H1 (cell line): ENCODE data around the gene CD53. TPM values are rescaled to one million over a fixed set of nuclear protein-coding genes. Genes with fewer than 3 reads are reported as not detected.

Experiments
- CTCF ChIA-PET: fragments of 300-600 bp; sonication (Branson Sonifier 250); formaldehyde crosslinking; loops from one replicate; lab custom pipeline; 2021; ENCODE audit not compliant: partially characterized antibody; lab: Charles Lee
- POLR2A ChIA-PET: fragments of 300-600 bp; sonication (Branson Sonifier 250); formaldehyde crosslinking; loops from one replicate; lab custom pipeline; 2021; ENCODE audit warnings: inconsistent platforms; ENCODE audit not compliant: partially characterized antibody; lab: Charles Lee
- DNase-seq, 2 experiments: peaks; one replicate each; pipeline versions ENCODE4 v3.0.0 to v3.0.0-alpha.2; 2010 to 2022; ENCODE audit warnings: low spot score in 2 of 2, low read depth in 1 of 2, mixed read lengths in 1 of 2
- FAIRE-seq: peaks from 2 replicates; lab custom pipeline; 2011; peaks lifted over from hg19 to GRCh38; lab: Jason Lieb, UNC
- H2AFZ ChIP-seq: 2 replicates; pipeline ENCODE4 v1.8.1; 2012; ENCODE audit warnings: low read length, inconsistent platforms
- H2AK5ac ChIP-seq: 2 replicates; pipeline ENCODE4 v1.6.1; 2013; ENCODE audit warnings: low read depth, low read length
- H2BK120ac ChIP-seq: replicated peaks from 2 replicates; pipeline ENCODE3; 2013; ENCODE audit warnings: low read depth, low read length, inconsistent platforms
- H2BK12ac ChIP-seq: 2 replicates; pipeline ENCODE4 v1.6.1; 2013; ENCODE audit warnings: low read depth, low read length
- H2BK15ac ChIP-seq: 2 replicates; pipeline ENCODE4 v1.6.1; 2013; ENCODE audit warnings: low read length
- H2BK20ac ChIP-seq: 2 replicates; pipeline ENCODE4 v1.6.1; 2013; ENCODE audit warnings: low read length
- H2BK5ac ChIP-seq: 2 replicates; pipeline ENCODE4 v1.6.1; 2013; ENCODE audit warnings: low read depth, low read length
- H3K14ac ChIP-seq: 2 replicates; pipeline ENCODE4 v1.6.1; 2013; ENCODE audit warnings: inconsistent platforms; ENCODE audit not compliant: insufficient read length
- H3K18ac ChIP-seq: 2 replicates; pipeline ENCODE4 v1.6.1; 2013; ENCODE audit warnings: low read length; ENCODE audit errors: extremely low read depth
- H3K23ac ChIP-seq: 2 replicates; pipeline ENCODE4 v1.6.1; 2013; ENCODE audit warnings: inconsistent platforms; ENCODE audit not compliant: insufficient read length
- H3K23me2 ChIP-seq: 2 replicates; pipeline ENCODE4 v1.6.1; 2013; ENCODE audit warnings: low read depth, low read length
- H3K27ac ChIP-seq: 2 replicates; pipeline ENCODE4 v1.6.1; 2011; ENCODE audit warnings: low read depth, low read length, inconsistent platforms
- H3K27me3 ChIP-seq, 4 experiments: replicated peaks in 1 of 4; 1 replicate in 1 of 4; 2 replicates in 3 of 4; pipeline versions ENCODE4 v1.6.1 to v1.8.1; 2011 to 2013; ENCODE audit warnings: low read length in 3 of 4, mild to moderate bottlenecking in 3 of 4, inconsistent platforms in 2 of 4, mixed read lengths in 2 of 4, moderate library complexity in 1 of 4; ENCODE audit not compliant: control insufficient read depth in 3 of 4, insufficient read depth in 3 of 4; ENCODE audit errors: extremely low read depth in 1 of 4
- H3K36me3 ChIP-seq, 4 experiments: 2 replicates each; pipeline versions ENCODE4 v1.6.1 to v1.8.1; 2011 to 2013; ENCODE audit warnings: mild to moderate bottlenecking in 4 of 4, low read length in 3 of 4, moderate library complexity in 2 of 4, control low read depth in 1 of 4, inconsistent platforms in 1 of 4; ENCODE audit not compliant: insufficient read depth in 4 of 4, control insufficient read depth in 2 of 4
- H3K4ac ChIP-seq: replicated peaks from 2 replicates; pipeline ENCODE3; 2013; ENCODE audit warnings: low read length, low read depth, mixed read lengths, inconsistent platforms; ENCODE audit not compliant: insufficient read length
- H3K4me1 ChIP-seq, 4 experiments: replicated peaks in 1 of 4; 1 replicate in 1 of 4; 2 replicates in 3 of 4; pipeline versions ENCODE4 v1.6.1 to v1.8.1; 2011 to 2013; ENCODE audit warnings: low read length in 3 of 4, inconsistent platforms in 2 of 4, mixed read lengths in 1 of 4; ENCODE audit not compliant: insufficient read depth in 4 of 4, control insufficient read depth in 3 of 4
- H3K4me2 ChIP-seq, 2 experiments: 2 replicates each; pipeline versions ENCODE4 v1.6.1 to v1.8.1; 2011 to 2013; ENCODE audit warnings: low read depth in 2 of 2, low read length in 2 of 2, control low read depth in 1 of 2, inconsistent platforms in 1 of 2, mild to moderate bottlenecking in 1 of 2; ENCODE audit not compliant: insufficient read depth in 1 of 2
- H3K4me3 ChIP-seq, 4 experiments: fragments of 200-600, 300-600 bp in 1 of 4; sonication (generic), shearing (Covaris generic), sonication (Bioruptor Twin) in 1 of 4; 2 replicates each; pipeline versions ENCODE4 v1.5.1 to v1.8.1; 2011 to 2016; ENCODE audit warnings: low read length in 4 of 4, low read depth in 3 of 4, control low read depth in 2 of 4, inconsistent platforms in 2 of 4, mild to moderate bottlenecking in 2 of 4, mixed read lengths in 1 of 4, moderate library complexity in 1 of 4; ENCODE audit not compliant: insufficient read depth in 2 of 4; ENCODE audit errors: extremely low read depth in 1 of 4
- H3K56ac ChIP-seq: replicated peaks from 2 replicates; pipeline ENCODE3; 2013; ENCODE audit warnings: low read depth, mild to moderate bottlenecking, mixed read lengths, low read length, inconsistent platforms; ENCODE audit not compliant: insufficient read length
- H3K79me1 ChIP-seq: 2 replicates; pipeline ENCODE4 v1.6.1; 2013; ENCODE audit warnings: low read depth, low read length, control low read depth
- H3K79me2 ChIP-seq, 2 experiments: 2 replicates each; pipeline versions ENCODE4 v1.6.1 to v1.8.1; 2012 to 2013; ENCODE audit warnings: low read length in 2 of 2, mild to moderate bottlenecking in 2 of 2, inconsistent platforms in 1 of 2; ENCODE audit not compliant: insufficient read depth in 2 of 2, control insufficient read depth in 1 of 2
- H3K9ac ChIP-seq, 4 experiments: replicated peaks in 1 of 4; 1 replicate in 1 of 4; 2 replicates in 3 of 4; pipeline versions ENCODE4 v1.6.1 to v1.8.1; 2011 to 2013; ENCODE audit warnings: low read depth in 3 of 4, low read length in 3 of 4, control low read depth in 2 of 4, mild to moderate bottlenecking in 2 of 4, moderate library complexity in 2 of 4, inconsistent platforms in 1 of 4; ENCODE audit errors: extremely low read depth in 1 of 4
- H3K9me3 ChIP-seq, 2 experiments: 2 replicates each; pipeline versions ENCODE4 v1.6.1 to v1.8.1; 2012 to 2013; ENCODE audit warnings: mild to moderate bottlenecking in 2 of 2, moderate library complexity in 2 of 2, control low read depth in 1 of 2, inconsistent platforms in 1 of 2, low read depth in 1 of 2, low read length in 1 of 2, mixed read lengths in 1 of 2; ENCODE audit not compliant: insufficient read depth in 2 of 2
- H4K20me1 ChIP-seq, 2 experiments: replicated peaks in 1 of 2; 2 replicates each; pipeline versions ENCODE3 to v1.8.1; 2011 to 2013; ENCODE audit warnings: inconsistent platforms in 2 of 2, low read length in 2 of 2, mild to moderate bottlenecking in 1 of 2; ENCODE audit not compliant: insufficient read depth in 2 of 2, control insufficient read depth in 1 of 2
- H4K5ac ChIP-seq: 2 replicates; pipeline ENCODE4 v1.6.1; 2013; ENCODE audit warnings: low read length, low read depth, mixed read lengths, inconsistent platforms; ENCODE audit not compliant: insufficient read length
- H4K8ac ChIP-seq: 2 replicates; pipeline ENCODE4 v1.8.0; 2013; ENCODE audit warnings: mild to moderate bottlenecking, moderate library complexity, low read length, inconsistent platforms; ENCODE audit not compliant: insufficient read depth; ENCODE audit errors: extremely low read depth
- H4K91ac ChIP-seq: replicated peaks from 2 replicates; pipeline ENCODE3; 2013; ENCODE audit warnings: low read length, mixed read lengths, inconsistent platforms; ENCODE audit not compliant: insufficient read length
- CHD1 ChIP-seq: IDR thresholded peaks from 2 replicates; pipeline ENCODE4 v1.6.1; 2012; ENCODE audit warnings: low read depth, low read length, improper control_type of control experiment
- CTBP2 ChIP-seq: IDR thresholded peaks from 2 replicates; pipeline ENCODE4 v1.7.0; 2011; ENCODE audit warnings: borderline replicate concordance, mild to moderate bottlenecking, moderate library complexity, mixed read lengths, low read length; ENCODE audit not compliant: insufficient read depth, insufficient read length
- NRF1 ChIP-seq: IDR thresholded peaks from 2 replicates; pipeline ENCODE4 v1.6.1; 2011; ENCODE audit warnings: mild to moderate bottlenecking, low read depth, low read length, improper control_type of control experiment
- RAD21 ChIP-seq, 2 experiments: IDR thresholded peaks in 1 of 2; conservative IDR thresholded peaks in 1 of 2; 2 replicates each; pipeline ENCODE4 v1.6.1; 2011; ENCODE audit warnings: low read depth in 2 of 2, low read length in 2 of 2, improper control_type of control experiment in 1 of 2, inconsistent platforms in 1 of 2, mild to moderate bottlenecking in 1 of 2, moderate library complexity in 1 of 2
- RXRA ChIP-seq: IDR thresholded peaks from 2 replicates; pipeline ENCODE4 v1.6.1; 2011; ENCODE audit warnings: low read depth, mild to moderate bottlenecking, low read length, moderate library complexity; ENCODE audit not compliant: insufficient read depth
- SIN3A ChIP-seq, 2 experiments: IDR thresholded peaks in 1 of 2; conservative IDR thresholded peaks in 1 of 2; 2 replicates each; pipeline ENCODE4 v1.6.1; 2011 to 2012; ENCODE audit warnings: low read length in 2 of 2, improper control_type of control experiment in 1 of 2, low read depth in 1 of 2, mild to moderate bottlenecking in 1 of 2
- TAF1 ChIP-seq: IDR thresholded peaks from 2 replicates; pipeline ENCODE4 v1.6.1; 2011; ENCODE audit warnings: mild to moderate bottlenecking, low read depth, low read length
- WGBS, 2 experiments: shearing (Covaris generic) in 1 of 2; methylation state at CpG; one replicate each; pipeline versions ENCODE4 v1.1.6 to v1.1.7; 2013 to 2015; ENCODE audit warnings: low lambda C conversion rate in 2 of 2, mixed read lengths in 2 of 2, inconsistent platforms in 1 of 2, low coverage in 1 of 2, missing lambda C conversion rate in 1 of 2; ENCODE audit not compliant: insufficient replicate concordance in 2 of 2, insufficient coverage in 1 of 2, insufficient read length in 1 of 2; ENCODE audit errors: extremely low coverage in 1 of 2, missing lambda C conversion rate in 1 of 2; 5-methylcytosine and 5-hydroxymethylcytosine counted together
- polyA plus RNA-seq, 7 experiments: library from polyadenylated mRNA; depleted of rRNA in 3 of 7; stranded (reverse) in 5 of 7; unstranded in 2 of 7; fragments of >200 nt in 5 of 7; fragments of 200-250 nt in 2 of 7; gene quantifications; 1 replicate in 5 of 7; 2 replicates in 1 of 7; 4 replicates in 1 of 7; pipeline versions ENCODE4 v1.2.1 to v1.2.3, GENCODE V29; 2011 to 2013; ENCODE audit warnings: missing spikeins in 2 of 7, mixed read lengths in 2 of 7
- total RNA-seq: library from RNA; stranded (reverse); fragmentation: NEBNext Ultra II Directional; extraction: Animal tissue kit (Norgen Biotek cat#: 25700); gene quantifications from 2 replicates; pipeline ENCODE4 v1.2.1, GENCODE V29; 2021
- TF ChIP-seq, protein P1 (sequence below), 3 experiments: IDR thresholded peaks; 1 replicate in 2 of 3; 2 replicates in 1 of 3; pipeline versions ENCODE4 v1.5.1 to v1.6.1; 2011; ENCODE audit warnings: low read length in 3 of 3, mild to moderate bottlenecking in 3 of 3, inconsistent platforms in 2 of 3, low read depth in 1 of 3, moderate library complexity in 1 of 3; ENCODE audit not compliant: insufficient read depth in 1 of 3; ENCODE audit errors: control extremely low read depth in 1 of 3

Gene CD53
- total and polyA plus RNA-seq, 2 of the 8 experiments (the other 6 are each of a cell fraction or from before 2014, with no cell fraction given) = 0.56 to 1.0 TPM

DNA sequence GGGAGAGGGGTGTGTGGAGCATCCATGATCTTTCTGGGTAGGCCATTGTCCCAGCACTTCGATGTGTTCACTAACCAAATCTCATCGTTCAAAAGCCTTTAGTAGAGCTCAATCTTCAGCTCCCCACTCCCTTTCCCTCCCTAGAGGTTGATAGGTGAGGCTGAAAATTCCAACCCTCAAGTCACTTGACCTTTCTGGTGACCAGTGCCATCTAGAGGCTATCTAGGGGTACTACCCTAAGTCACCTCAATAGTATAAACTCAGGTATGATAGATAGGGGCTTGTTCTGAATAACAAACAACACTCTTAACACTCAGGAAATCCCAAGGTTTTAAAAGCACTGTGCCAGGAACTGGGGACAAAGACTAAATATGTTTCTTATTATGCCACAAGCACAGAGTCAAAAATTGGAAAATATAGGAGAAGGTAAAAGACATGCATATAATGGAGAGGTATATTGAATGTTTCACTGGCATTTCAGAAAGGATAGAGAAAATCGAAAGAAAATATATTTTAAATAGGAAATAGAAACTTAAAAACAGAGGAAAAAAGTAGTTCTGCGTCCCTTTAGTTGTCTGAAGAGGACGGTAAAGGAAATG lies 42.9 kb upstream of the CD53 start:
- WGBS, 2 experiments = 53 to 100% methylated on average over 1 to 5 of the region's 5 CpGs
- Histone ChIP-seq H2BK120ac (no peak overlapping the region), H2AK5ac (no peak overlapping the region), H4K91ac (no peak overlapping the region), H3K79me2 (no peaks in the 10 kb centered on the region), H3K23me2 (no peaks in the 10 kb centered on the region), H2BK15ac (no peak overlapping the region), H3K27ac (no peak overlapping the region), H3K27me3 (no peaks in the 10 kb centered on the region), H3K23ac (no peak overlapping the region), H3K4me3 (no peak overlapping the region), H2BK20ac (no peak overlapping the region), H2BK12ac (no peak overlapping the region), H3K79me1 (no peaks in the 10 kb centered on the region), H4K20me1 (no peaks in the 10 kb centered on the region), H3K9ac (no peak overlapping the region), H2AFZ (peak overlapping the region; percentile 60; the same call in 1 of the 2 replicates), H3K18ac (no peak overlapping the region), H3K4me2 (no peak overlapping the region), H2BK5ac (no peak overlapping the region), H4K8ac (no peak overlapping the region), H3K56ac (no peak overlapping the region), H3K36me3 (no peaks in the 10 kb centered on the region), H3K9me3 (no peaks in the 10 kb centered on the region), H3K4ac (no peak overlapping the region), H3K4me1 (no peaks in the 10 kb centered on the region), H3K14ac (no peak overlapping the region), H4K5ac (no peak overlapping the region)
- FAIRE-seq (peak; percentile 96), DNase-seq (peak; percentile 15 to 46)
- POLR2A ChIA-PET = no interaction called here
- CTCF ChIA-PET = interaction anchor here (0.5 to 2.4 kb wide), 17 partner anchors 12 to 666 kb away, joined by 3 to 11 read pairs (median 3); no protein-coding TSS in a partner anchor
- TF ChIP-seq TAF1 (0 out of 2 replicates have a peak, but pooled peaks have one; percentile 22), RXRA (no peak), NRF1 (no peak), SIN3A (conservative IDR thresholded peaks at IDR 0.05 in 1 of 2, IDR thresholded peaks at IDR 0.05 in 1 of 2; ENCODE audit: low read depth in 1 of 2, low read length in 2 of 2) (no peak), CTBP2 (no peak), CHD1 (no peak), RAD21 (IDR thresholded peaks at IDR 0.05 in 1 of 2, conservative IDR thresholded peaks at IDR 0.05 in 1 of 2; ENCODE audit: low read depth in 2 of 2, low read length in 2 of 2) (peak; percentile 59 to 64)
- TF ChIP-seq, protein P1, sequence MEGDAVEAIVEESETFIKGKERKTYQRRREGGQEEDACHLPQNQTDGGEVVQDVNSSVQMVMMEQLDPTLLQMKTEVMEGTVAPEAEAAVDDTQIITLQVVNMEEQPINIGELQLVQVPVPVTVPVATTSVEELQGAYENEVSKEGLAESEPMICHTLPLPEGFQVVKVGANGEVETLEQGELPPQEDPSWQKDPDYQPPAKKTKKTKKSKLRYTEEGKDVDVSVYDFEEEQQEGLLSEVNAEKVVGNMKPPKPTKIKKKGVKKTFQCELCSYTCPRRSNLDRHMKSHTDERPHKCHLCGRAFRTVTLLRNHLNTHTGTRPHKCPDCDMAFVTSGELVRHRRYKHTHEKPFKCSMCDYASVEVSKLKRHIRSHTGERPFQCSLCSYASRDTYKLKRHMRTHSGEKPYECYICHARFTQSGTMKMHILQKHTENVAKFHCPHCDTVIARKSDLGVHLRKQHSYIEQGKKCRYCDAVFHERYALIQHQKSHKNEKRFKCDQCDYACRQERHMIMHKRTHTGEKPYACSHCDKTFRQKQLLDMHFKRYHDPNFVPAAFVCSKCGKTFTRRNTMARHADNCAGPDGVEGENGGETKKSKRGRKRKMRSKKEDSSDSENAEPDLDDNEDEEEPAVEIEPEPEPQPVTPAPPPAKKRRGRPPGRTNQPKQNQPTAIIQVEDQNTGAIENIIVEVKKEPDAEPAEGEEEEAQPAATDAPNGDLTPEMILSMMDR (IDR thresholded peaks at IDR 0.05; ENCODE audit: control extremely low read depth in 1 of 3, insufficient read depth in 1 of 3, low read depth in 1 of 3, low read length in 3 of 3) = peak in 2 of 3 experiments; percentile 76 to 82; a peak in 3 of 4 replicates
